HTERT RPE-1 (cell line): ENCODE measurements around the gene OR2B2.

Experiments
- in situ Hi-C: fragments of 300-500 bp; cut with MboI; formaldehyde crosslinking; loops from 4 replicates; pipeline ENCODE4 v1.14.3; 2020; ENCODE audit warnings: low sequenced_read_pairs

OR2B2 gene

GRCh38 chr6:27867945-27868300 is 44.3 kb downstream of the OR2B2 start:
- in situ Hi-C loops: no loop called here

GRCh38 chr6:27867051-27867944 is 44.9 kb downstream of the OR2B2 start:
- in situ Hi-C loops: no loop called here

- in situ Hi-C loops: no loop called here
These were observed 45.7 kb downstream of the OR2B2 start for GRCh38 chr6:27866357-27867050.

- in situ Hi-C loops: no loop called here
These were observed 46.3 kb downstream of the OR2B2 start for GRCh38 chr6:27865850-27866356.

- in situ Hi-C loops: no loop called here
These were observed 47.0 kb downstream of the OR2B2 start for GRCh38 chr6:27864906-27865849.

GRCh38 chr6:27863962-27864905 is 48.0 kb downstream of the OR2B2 start:
- in situ Hi-C loops: no loop called here

- in situ Hi-C loops: no loop called here
These were observed 49.7 kb downstream of the OR2B2 start for GRCh38 chr6:27862396-27863066.

GRCh38 chr6:27861861-27862260 is 50.3 kb downstream of the OR2B2 start:
- in situ Hi-C loops: no loop called here

- in situ Hi-C loops: no loop called here
These were observed 50.8 kb downstream of the OR2B2 start for GRCh38 chr6:27861276-27861840.
